ENCODE data around the gene RPS6KL1. TPM values are rescaled to one million over a fixed set of nuclear protein-coding genes. Genes with fewer than 3 reads are reported as not detected.

The RPS6KL1 gene
- total RNA-seq, 1 donor from 2014 or later = 2.0 TPM

DNA sequence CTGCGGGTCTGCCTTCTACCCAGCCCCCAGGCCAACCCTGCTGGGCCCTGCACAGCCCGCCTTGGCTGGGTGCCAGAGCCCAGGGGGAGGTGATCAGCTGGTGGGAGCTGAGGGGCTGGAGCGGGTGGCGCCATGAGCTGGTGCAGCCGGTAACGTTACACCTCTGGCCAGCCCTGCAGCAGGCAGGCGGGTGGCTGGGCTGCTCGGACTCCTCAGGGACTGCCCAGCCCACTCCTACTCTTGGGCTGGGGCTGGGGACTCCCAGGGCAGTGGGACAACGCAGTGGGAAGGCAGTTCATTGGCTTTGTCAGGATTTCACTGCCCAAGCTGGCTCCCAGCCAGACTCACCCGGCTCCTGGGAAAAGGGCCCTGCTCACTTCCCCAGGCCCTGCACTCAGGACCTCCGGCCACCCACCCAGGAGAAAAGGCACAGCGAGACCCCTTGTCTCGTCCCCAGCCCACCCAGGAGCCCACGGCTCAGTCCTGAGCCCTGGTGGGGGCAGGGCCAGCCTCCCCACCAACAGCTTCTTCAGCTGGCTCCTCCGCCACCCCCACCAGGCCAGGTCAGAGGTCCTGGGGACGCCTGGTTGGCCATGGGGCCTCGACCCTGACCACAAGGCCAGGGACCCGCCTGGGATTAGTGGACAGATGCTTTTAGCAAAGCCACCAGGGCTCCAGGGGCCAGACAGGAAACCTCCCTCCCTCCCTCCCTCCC lies 31.3 kb upstream of the RPS6KL1 start:
- H3K27ac ChIP-seq = no peak overlapping the region
- peaks cover 21% of the 10 kb centered on the region for H3K27me3 ChIP-seq (ENCODE audit: low read depth)
- peak overlapping the region; percentile 60 for H3K4me3 ChIP-seq
- no peaks in the 10 kb centered on the region for H3K9me3 ChIP-seq
- intact Hi-C loops (cut with DNase I) = no loop called here
- ATAC-seq (peak in 1 of 2 donors; percentile 3), DNase-seq (no peak)
- no peaks in the 10 kb centered on the region for H3K36me3 ChIP-seq
- no peak for TF ChIP-seq CTCF (IDR thresholded peaks at IDR 0.05)
- peaks cover 14% of the 10 kb centered on the region for H3K4me1 ChIP-seq

DNA sequence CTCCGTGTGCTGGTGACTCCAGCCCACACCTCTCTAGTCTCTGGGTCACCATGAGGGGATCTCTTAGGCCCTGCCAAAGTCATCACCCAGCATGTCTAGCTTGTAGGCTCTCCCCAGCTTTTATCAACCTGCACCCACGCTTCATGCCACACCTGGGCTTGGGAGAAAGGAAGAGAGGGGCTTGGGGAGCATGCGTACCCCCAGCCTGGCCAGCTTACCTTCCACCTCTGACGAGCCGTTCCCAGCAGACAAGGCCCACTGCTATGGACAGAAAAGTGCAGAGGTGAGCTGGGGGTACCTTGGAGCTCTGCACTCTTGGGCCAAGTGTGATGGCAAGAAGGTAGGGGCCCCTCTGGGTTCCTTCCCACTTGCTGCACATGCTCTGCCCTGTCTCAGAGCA lies 30.6 kb upstream of the RPS6KL1 start:
- H3K9me3 ChIP-seq = no peaks in the 10 kb centered on the region
- H3K27ac ChIP-seq = no peak overlapping the region
- H3K4me1 ChIP-seq = peaks cover 14% of the 10 kb centered on the region
- peak overlapping the region; percentile 60 for H3K4me3 ChIP-seq
- DNase-seq (no peak), ATAC-seq (no peak)
- H3K27me3 ChIP-seq (ENCODE audit: low read depth) = peaks cover 21% of the 10 kb centered on the region
- intact Hi-C loops (cut with DNase I) = no loop called here
- H3K36me3 ChIP-seq = no peaks in the 10 kb centered on the region
- no peak for TF ChIP-seq CTCF (IDR thresholded peaks at IDR 0.05)

DNA sequence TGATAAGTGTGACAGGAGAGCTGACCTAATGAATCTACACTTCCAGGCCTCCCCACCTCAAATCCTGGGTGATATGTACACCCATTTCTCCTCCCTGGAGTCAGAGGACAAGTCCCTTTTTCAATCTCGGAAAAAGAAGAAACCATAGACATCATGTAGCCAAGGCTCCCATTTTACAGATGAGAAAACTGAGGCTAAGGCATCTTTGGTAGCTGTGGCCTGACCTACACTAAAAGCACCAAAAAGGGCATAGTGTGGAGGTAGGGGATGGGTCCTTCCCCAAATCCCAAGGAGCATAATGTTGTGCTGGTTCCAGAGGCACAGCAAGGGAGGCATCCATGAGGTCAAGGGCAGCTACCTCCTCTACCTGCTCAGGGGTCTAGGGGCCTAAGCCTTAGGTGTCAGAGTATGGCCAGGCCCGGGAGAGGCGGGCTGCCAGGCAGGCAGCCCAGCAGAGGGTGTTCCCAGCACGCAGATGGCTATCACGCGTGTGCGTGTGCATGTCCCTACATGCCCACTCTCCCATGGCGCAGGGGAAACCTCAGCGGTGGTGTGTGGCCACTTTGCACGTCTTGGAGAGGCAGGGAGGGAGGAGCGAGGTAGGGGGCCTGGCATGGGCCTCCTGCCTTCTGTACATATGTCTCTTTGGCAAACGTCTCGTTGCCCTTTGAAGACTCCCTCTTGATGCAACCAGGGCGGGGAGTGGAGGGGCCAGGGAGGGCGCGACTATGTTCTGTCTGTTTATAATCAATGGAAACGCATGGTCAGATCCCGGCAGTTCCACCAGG lies 29.8 kb upstream of the RPS6KL1 start:
- intact Hi-C loops (cut with DNase I) = no loop called here
- Histone ChIP-seq H3K9me3 (no peaks in the 10 kb centered on the region), H3K4me1 (peaks cover 14% of the 10 kb centered on the region), H3K27ac (no peak overlapping the region), H3K27me3 (ENCODE audit: low read depth) (peaks cover 21% of the 10 kb centered on the region), H3K4me3 (peak overlapping the region; percentile 60), H3K36me3 (no peaks in the 10 kb centered on the region)
- DNase-seq = no peak
- no peak for TF ChIP-seq CTCF (IDR thresholded peaks at IDR 0.05)
- ATAC-seq = no peak

GRCh38 chr14:74952180-74952665 lies 29.2 kb upstream of the RPS6KL1 start:
- H3K4me1 ChIP-seq = peaks cover 14% of the 10 kb centered on the region
- ATAC-seq = no peak
- no peak overlapping the region for H3K4me3 ChIP-seq
- H3K36me3 ChIP-seq = no peaks in the 10 kb centered on the region
- H3K9me3 ChIP-seq = no peaks in the 10 kb centered on the region
- H3K27me3 ChIP-seq (ENCODE audit: low read depth) = peaks cover 21% of the 10 kb centered on the region
- no peak for DNase-seq
- intact Hi-C loops (cut with DNase I) = no loop called here
- no peak for TF ChIP-seq CTCF (IDR thresholded peaks at IDR 0.05)
- no peak overlapping the region for H3K27ac ChIP-seq

GRCh38 chr14:74951443-74952179 lies 28.6 kb upstream of the RPS6KL1 start:
- intact Hi-C loops (cut with DNase I) = no loop called here
- no peaks in the 10 kb centered on the region for H3K9me3 ChIP-seq
- H3K4me1 ChIP-seq = peaks cover 19% of the 10 kb centered on the region
- peaks cover 21% of the 10 kb centered on the region for H3K27me3 ChIP-seq (ENCODE audit: low read depth)
- no peak for ATAC-seq
- no peak for TF ChIP-seq CTCF (IDR thresholded peaks at IDR 0.05)
- no peak for DNase-seq
- no peaks in the 10 kb centered on the region for H3K36me3 ChIP-seq
- H3K4me3 ChIP-seq = no peak overlapping the region
- no peak overlapping the region for H3K27ac ChIP-seq
